HepG2 (cell line): ENCODE data around the gene SLC23A2. TPM values are rescaled to one million over a fixed set of nuclear protein-coding genes. Genes with fewer than 3 reads are reported as not detected.

Experiments used
- CEBPG ChIP-seq: IDR thresholded peaks from 2 replicates; pipeline ENCODE4 v1.6.1; 2016
- NR0B2 ChIP-seq: sonication (generic); formaldehyde crosslinking; IDR thresholded peaks from 2 replicates; pipeline ENCODE4 v1.4.0; 2020; ENCODE audit warnings: mild to moderate bottlenecking, missing genetic modification reagents
- RAD51 ChIP-seq: fragments of 450-650 bp; IDR thresholded peaks from 2 replicates; pipeline ENCODE4 v1.6.1; 2016; ENCODE audit warnings: borderline replicate concordance
- SMYD3 ChIP-seq: sonication (generic); formaldehyde crosslinking; IDR thresholded peaks from 2 replicates; pipeline ENCODE4 v1.8.1; 2023; ENCODE audit warnings: mild to moderate bottlenecking, missing genetic modification reagents
- THYN1 ChIP-seq: sonication (generic); formaldehyde crosslinking; IDR thresholded peaks from 2 replicates; pipeline ENCODE4 v1.8.1; 2023; ENCODE audit warnings: low read depth, mild to moderate bottlenecking, moderate library complexity, missing genetic modification reagents, borderline replicate concordance
- ZNF407 ChIP-seq: sonication (generic); formaldehyde crosslinking; IDR thresholded peaks from one replicate; pipeline ENCODE4 v1.5.1; 2020; ENCODE audit warnings: mild to moderate bottlenecking, missing genetic modification reagents; ENCODE audit errors: not compliant biosample characterization
- polyA plus RNA-seq, 8 experiments: library from polyadenylated mRNA; depleted of rRNA in 3 of 8; stranded (reverse) in 7 of 8; unstranded in 1 of 8; fragments of >200 nt; fragmentation: Illumina TruSeq in 4 of 8; extraction: Trizol in 4 of 8; gene quantifications; 2 replicates each; pipeline versions ENCODE4 v1.2.1 to v1.2.3, GENCODE V29; 2011 to 2016; ENCODE audit warnings: low read depth in 4 of 8, missing spikeins in 1 of 8, mixed read lengths in 1 of 8; ENCODE audit not compliant: insufficient read depth in 1 of 8
- total RNA-seq, 5 experiments: library from RNA; depleted of rRNA; stranded (reverse); fragments of >200 nt; fragmentation: Illumina TruSeq; extraction: Trizol; gene quantifications; 2 replicates each; pipeline ENCODE4 v1.2.3, GENCODE V29; 2016; ENCODE audit warnings: low read depth in 1 of 5
- TF ChIP-seq, protein P1 (sequence below): sonication (generic); formaldehyde crosslinking; IDR thresholded peaks from 2 replicates; pipeline ENCODE4 v1.4.0; 2020; ENCODE audit warnings: missing genetic modification reagents

Gene SLC23A2
- total and polyA plus RNA-seq, 2 of the 13 experiments (the other 11 are each of a cell fraction or from before 2014, with no cell fraction given) = 42.2 to 51.2 TPM

DNA sequence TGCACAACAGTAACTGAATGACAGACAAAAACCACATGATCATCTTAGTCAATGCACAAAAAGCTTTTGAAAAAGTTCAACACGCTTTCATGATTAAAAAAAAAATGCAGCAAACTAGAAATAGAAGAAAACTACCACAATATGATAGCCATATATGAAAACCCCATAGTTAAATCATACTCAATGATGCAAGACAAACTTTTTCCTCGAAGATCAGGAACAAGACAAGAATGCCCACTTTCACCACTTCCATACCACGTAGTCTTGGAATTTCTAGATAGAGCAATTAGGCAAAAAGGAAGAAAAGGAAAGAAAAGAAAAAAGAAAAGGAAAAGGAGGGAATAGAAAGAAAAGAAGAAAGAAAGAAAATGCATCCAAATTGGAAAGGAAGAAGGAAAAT is 44.6 kb upstream of the SLC23A2 start (continued):
- TF ChIP-seq ZNF407 (CRISPR knock-in tag) (no peak), CEBPG (CRISPR knock-in tag) (no peak), SMYD3 (no peak), NR0B2 (no peak), THYN1 (CRISPR knock-in tag) (no peak), RAD51 (no peak)
- TF ChIP-seq, protein P1, sequence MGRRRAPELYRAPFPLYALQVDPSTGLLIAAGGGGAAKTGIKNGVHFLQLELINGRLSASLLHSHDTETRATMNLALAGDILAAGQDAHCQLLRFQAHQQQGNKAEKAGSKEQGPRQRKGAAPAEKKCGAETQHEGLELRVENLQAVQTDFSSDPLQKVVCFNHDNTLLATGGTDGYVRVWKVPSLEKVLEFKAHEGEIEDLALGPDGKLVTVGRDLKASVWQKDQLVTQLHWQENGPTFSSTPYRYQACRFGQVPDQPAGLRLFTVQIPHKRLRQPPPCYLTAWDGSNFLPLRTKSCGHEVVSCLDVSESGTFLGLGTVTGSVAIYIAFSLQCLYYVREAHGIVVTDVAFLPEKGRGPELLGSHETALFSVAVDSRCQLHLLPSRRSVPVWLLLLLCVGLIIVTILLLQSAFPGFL (CRISPR knock-in tag) = no peak
